HG03575 (cell line): ENCODE data around the gene TRPC4AP.

ENCODE experiments used
- ATAC-seq: cut with Tn5 transposase; IDR thresholded peaks from one replicate; pipeline ENCODE4 v1.9.1; 2021; ENCODE audit not compliant: unreplicated experiment, insufficient number of reproducible peaks, low FRiP score; ENCODE audit errors: extremely low read depth

TRPC4AP gene

GRCh38 chr20:35023624-35024023 lies 69.0 kb downstream of the TRPC4AP start:
- no peak for ATAC-seq

- ATAC-seq = no peak
Observed at GRCh38 chr20:35021831-35022230, 70.8 kb downstream of the TRPC4AP start.

GRCh38 chr20:35021063-35021462 lies 71.5 kb downstream of the TRPC4AP start:
- ATAC-seq = no peak

- ATAC-seq = no peak
Observed at GRCh38 chr20:35020108-35020928, 72.3 kb downstream of the TRPC4AP start.

GRCh38 chr20:35018590-35019371 lies 73.8 kb downstream of the TRPC4AP start:
- no peak for ATAC-seq

- ATAC-seq = no peak
Observed at GRCh38 chr20:35017099-35017835, 75.3 kb downstream of the TRPC4AP start.

- no peak for ATAC-seq
Observed at GRCh38 chr20:35015863-35016193, 76.8 kb downstream of the TRPC4AP start.

- no peak for ATAC-seq
Observed at GRCh38 chr20:35014537-35014936, 78.1 kb downstream of the TRPC4AP start.

- no peak for ATAC-seq
Observed at GRCh38 chr20:35013421-35014411, 78.9 kb downstream of the TRPC4AP start.

- ATAC-seq = no peak
Observed at GRCh38 chr20:35012227-35013069, 80.2 kb downstream of the TRPC4AP start.

GRCh38 chr20:35011589-35012226 lies 80.9 kb downstream of the TRPC4AP start:
- no peak for ATAC-seq

- ATAC-seq = no peak
Observed at GRCh38 chr20:35010405-35011192, 82.0 kb downstream of the TRPC4AP start.

GRCh38 chr20:35009665-35010328 lies 82.8 kb downstream of the TRPC4AP start:
- ATAC-seq = no peak

- ATAC-seq = no peak
Observed at GRCh38 chr20:35008411-35009342, 83.9 kb downstream of the TRPC4AP start.

GRCh38 chr20:35007891-35008290 lies 84.7 kb downstream of the TRPC4AP start:
- ATAC-seq = no peak
